WI38 (cell line): ENCODE data around the gene SPSB2.
A peak's percentile ranks its signal among the peaks of the same experiment; 100 is the strongest.

ENCODE experiments used
- H3K4me3 ChIP-seq: 2 replicates; pipeline ENCODE4 v1.5.1; 2011; ENCODE audit warnings: low read depth, mild to moderate bottlenecking, control low read depth, low read length
- CTCF ChIP-seq: IDR thresholded peaks from 2 replicates; pipeline ENCODE4 v1.5.1; 2012; ENCODE audit warnings: low read depth, mild to moderate bottlenecking, control low read depth, low read length

The SPSB2 gene

GRCh38 chr12:6826734-6827436, 46.2 kb downstream of the SPSB2 start:
- no peak for TF ChIP-seq CTCF
- H3K4me3 ChIP-seq, result no peak overlapping the region

- H3K4me3 ChIP-seq, result no peak overlapping the region
- TF ChIP-seq CTCF, result no peak
Measured at GRCh38 chr12:6826125-6826733, 46.9 kb downstream of the SPSB2 start.

DNA sequence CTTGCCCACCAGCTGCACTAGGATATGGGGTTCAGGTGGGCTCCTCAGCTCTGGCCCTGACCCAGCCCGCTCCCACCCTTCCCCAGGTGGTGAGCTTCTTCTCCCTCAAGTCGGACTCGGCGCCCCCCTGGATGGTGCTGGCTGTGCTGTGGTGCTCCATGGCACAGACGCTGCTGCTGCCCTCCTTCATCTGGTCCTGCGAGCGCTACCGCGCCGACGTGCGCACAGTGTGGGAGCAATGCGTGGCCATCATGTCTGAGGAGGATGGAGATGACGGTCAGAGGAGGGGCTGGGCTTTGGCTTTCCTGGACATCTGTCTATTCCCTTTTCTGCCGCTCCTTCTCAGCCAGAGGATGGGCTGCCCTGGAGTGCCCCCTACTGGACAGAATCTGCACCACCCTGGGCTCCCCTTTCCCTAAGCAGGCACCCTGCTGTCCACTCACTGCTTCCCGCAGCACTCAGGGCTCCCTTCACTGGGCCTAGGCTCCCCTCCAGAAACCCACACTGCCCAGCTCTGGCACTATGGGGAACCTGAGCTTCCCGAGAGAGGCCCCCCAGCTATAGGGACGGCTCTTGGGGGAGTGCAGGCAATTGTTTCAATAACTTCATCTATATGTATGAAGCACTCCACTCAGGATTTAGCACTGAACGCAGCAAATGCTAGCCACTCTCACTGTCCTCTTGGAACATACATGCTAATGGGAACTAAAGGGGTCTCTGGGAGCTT, 47.5 kb downstream of the SPSB2 start:
- peak; percentile 91 for TF ChIP-seq CTCF
- 0 out of 2 replicates have a peak overlapping the region, but pooled peaks have one; percentile 13 for H3K4me3 ChIP-seq

DNA sequence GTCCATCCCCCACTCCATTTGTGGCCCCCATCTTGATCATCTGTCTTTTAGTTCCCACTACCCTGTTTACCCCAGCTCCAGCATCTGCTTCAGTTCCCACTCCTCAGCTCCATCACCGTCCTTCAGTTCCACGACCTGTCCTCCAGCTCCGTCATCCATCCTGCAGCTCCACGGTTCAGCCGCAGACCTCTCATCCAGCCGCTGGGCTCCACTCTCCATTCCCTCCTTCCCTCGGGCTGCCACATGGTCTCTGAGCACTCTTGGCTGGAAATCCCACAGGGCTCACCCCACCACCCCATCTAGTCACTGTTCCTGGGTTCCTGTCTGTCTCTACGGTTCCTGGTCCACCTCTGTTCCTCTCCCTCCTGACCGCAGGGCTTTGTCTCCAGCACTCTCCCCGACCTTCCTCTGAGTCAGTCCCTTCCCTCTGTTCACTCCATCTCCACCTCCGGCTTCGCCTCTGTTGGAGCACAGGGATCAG, 48.2 kb downstream of the SPSB2 start:
- no peak for TF ChIP-seq CTCF
- H3K4me3 ChIP-seq, result no peak overlapping the region

DNA sequence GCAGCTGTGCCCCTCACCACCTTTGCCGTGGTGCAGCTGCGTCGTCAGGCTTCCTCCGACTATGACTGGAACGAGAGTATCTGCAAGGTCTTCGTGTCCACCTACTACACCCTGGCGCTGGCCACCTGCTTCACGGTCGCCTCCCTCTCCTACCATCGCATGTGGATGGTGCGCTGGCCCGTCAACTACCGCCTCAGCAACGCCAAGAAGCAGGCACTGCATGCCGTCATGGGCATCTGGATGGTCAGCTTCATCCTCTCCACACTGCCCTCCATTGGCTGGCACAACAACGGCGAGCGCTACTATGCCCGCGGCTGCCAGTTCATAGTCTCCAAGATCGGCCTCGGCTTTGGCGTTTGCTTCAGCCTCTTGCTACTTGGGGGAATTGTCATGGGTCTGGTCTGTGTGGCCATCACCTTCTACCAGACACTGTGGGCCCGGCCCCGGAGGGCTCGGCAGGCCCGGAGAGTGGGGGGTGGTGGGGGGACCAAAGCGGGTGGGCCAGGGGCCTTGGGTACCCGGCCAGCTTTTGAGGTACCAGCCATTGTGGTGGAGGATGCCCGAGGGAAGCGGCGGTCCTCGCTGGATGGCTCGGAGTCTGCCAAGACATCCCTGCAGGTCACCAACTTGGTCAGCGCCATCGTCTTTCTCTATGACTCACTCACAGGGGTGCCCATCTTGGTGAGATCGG, 48.9 kb downstream of the SPSB2 start:
- H3K4me3 ChIP-seq, result no peak overlapping the region
- TF ChIP-seq CTCF, result no peak

DNA sequence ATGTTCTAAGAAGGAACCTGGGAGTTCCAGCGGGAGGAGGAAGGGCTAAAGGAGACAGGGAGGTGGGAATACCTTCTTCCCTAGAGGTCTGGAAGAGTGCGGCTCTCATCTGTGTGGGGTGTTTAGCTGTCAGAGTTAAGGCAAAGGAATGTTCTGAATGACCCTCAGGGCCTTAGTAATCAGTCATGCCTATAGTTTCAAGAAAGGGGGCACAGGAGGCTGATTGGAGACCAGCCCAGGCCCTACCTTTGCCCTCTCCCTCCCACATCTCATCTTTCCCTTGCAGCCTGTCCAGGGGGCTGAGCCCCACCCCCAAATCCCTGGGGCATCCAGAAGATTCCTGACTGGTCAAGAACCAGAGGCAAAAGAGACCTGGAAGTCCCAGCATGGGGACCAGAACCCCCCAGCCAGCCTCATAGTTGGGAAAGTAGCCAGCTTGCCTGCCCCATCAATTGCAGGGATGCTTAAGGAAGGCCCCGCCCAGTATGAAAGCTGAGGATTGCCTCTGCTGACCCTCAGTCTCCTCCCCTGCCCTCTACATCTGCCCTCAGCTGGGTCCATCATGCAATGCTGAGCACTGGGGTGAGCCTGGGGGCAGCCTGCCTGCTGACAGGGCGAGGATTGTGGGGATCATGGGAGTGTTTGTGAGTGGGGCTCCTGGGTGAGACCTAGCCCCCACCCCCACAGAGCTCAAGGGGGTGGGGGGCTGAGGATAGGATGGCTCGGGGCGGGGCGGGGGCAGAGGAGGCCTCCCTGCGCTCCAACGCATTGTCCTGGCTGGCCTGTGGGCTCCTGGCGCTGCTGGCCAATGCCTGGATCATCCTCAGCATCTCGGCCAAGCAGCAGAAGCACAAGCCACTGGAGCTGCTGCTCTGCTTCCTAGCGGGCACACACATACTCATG, 49.7 kb downstream of the SPSB2 start:
- H3K4me3 ChIP-seq, result no peak overlapping the region

More for the DNA sequence above, 49.7 kb downstream of the SPSB2 start:
- no peak for TF ChIP-seq CTCF
